Gastroesophageal sphincter (tissue), 4 donors: ENCODE results near the gene ZNHIT6. TPM values are rescaled to one million over a fixed set of nuclear protein-coding genes. Genes with fewer than 3 reads are reported as not detected.

Experiments
- ATAC-seq: fragments of 150-250 bp; one replicate; pipeline ENCODE4 v1.9.1; 2016; ENCODE audit warnings: mild to moderate bottlenecking, moderate library complexity
- H3K27ac ChIP-seq, 4 donors: fragments of 200-600 bp; sonication (generic) in 3 of 4; 1 replicate in 3 of 4; 2 replicates in 1 of 4; pipeline ENCODE4 v1.5.1; 2016 to 2019
- H3K27me3 ChIP-seq: fragments of 200-600 bp; sonication (generic); one replicate; pipeline ENCODE4 v1.5.1; 2019
- H3K36me3 ChIP-seq, 2 donors: fragments of 200-600 bp; sonication (generic); one replicate each; pipeline ENCODE4 v1.5.1; 2019; ENCODE audit warnings: control low read depth in 1 of 2
- H3K4me1 ChIP-seq, 3 donors: fragments of 200-600 bp; sonication (generic); 1 replicate in 2 of 3; 2 replicates in 1 of 3; pipeline ENCODE4 v1.5.1; 2016 to 2019; ENCODE audit warnings: control low read depth in 2 of 3
- H3K4me3 ChIP-seq, 2 donors: fragments of 200-600 bp; sonication (generic); one replicate each; pipeline ENCODE4 v1.5.1; 2019; ENCODE audit warnings: mild to moderate bottlenecking in 1 of 2, moderate library complexity in 1 of 2
- H3K9me3 ChIP-seq, 3 donors: fragments of 200-600 bp; sonication (generic); one replicate each; pipeline ENCODE4 v1.5.1; 2017 to 2019; ENCODE audit warnings: control low read depth in 2 of 3
- CTCF ChIP-seq, 4 experiments: fragments of 200-600 bp in 2 of 4; fragments of 450-650 bp in 2 of 4; sonication (generic) in 1 of 4; IDR thresholded peaks; one replicate each; pipeline ENCODE4 v1.5.1; 2017 to 2019; ENCODE audit warnings: antibody characterized with exemption in 4 of 4, mild to moderate bottlenecking in 2 of 4, moderate library complexity in 2 of 4
- EP300 ChIP-seq: sonication (generic); formaldehyde crosslinking; IDR thresholded peaks from one replicate; pipeline ENCODE4 v1.6.1; 2017; ENCODE audit warnings: antibody characterized with exemption, mild to moderate bottlenecking
- POLR2A ChIP-seq, 2 donors: fragments of 450-650 bp; IDR thresholded peaks; one replicate each; pipeline ENCODE4 v1.6.1; 2017; ENCODE audit warnings: antibody characterized with exemption in 2 of 2, mild to moderate bottlenecking in 2 of 2, moderate library complexity in 1 of 2
- POLR2AphosphoS5 ChIP-seq: sonication (generic); formaldehyde crosslinking; IDR thresholded peaks from one replicate; pipeline ENCODE4 v1.6.1; 2017; ENCODE audit warnings: antibody characterized with exemption
- WGBS, 2 donors: methylation state at CpG; one replicate each; pipeline ENCODE4 v1.1.5; 2018; ENCODE audit warnings: low coverage in 1 of 2; 5-methylcytosine and 5-hydroxymethylcytosine counted together
- total RNA-seq, 4 donors: library from RNA; depleted of rRNA; stranded (reverse); fragments of >200 nt; gene quantifications; one replicate each; pipeline ENCODE4 v1.1.0, GENCODE V29; 2016

ZNHIT6 gene
- total RNA-seq, 4 donors from 2014 or later: 13.7 to 23.5 (median 15.4) TPM

- Histone ChIP-seq H3K4me1 (no peaks in the 10 kb centered on the region), H3K4me3 (no peak overlapping the region), H3K36me3 (peaks cover 0 to 22% of the 10 kb centered on the region in 2 donors), H3K9me3 (no peaks in the 10 kb centered on the region), H3K27ac (no peak overlapping the region), H3K27me3 (no peaks in the 10 kb centered on the region)
- ATAC-seq: no peak
- TF ChIP-seq EP300: no peak
- no peak for TF ChIP-seq POLR2A (IDR thresholded peaks at IDR 0.05)
- 85 to 90% methylated on average over 4 of the region's 4 CpGs for WGBS, 2 donors
Observed at GRCh38 chr1:85689775-85690404, 18.3 kb downstream of the ZNHIT6 start.

DNA sequence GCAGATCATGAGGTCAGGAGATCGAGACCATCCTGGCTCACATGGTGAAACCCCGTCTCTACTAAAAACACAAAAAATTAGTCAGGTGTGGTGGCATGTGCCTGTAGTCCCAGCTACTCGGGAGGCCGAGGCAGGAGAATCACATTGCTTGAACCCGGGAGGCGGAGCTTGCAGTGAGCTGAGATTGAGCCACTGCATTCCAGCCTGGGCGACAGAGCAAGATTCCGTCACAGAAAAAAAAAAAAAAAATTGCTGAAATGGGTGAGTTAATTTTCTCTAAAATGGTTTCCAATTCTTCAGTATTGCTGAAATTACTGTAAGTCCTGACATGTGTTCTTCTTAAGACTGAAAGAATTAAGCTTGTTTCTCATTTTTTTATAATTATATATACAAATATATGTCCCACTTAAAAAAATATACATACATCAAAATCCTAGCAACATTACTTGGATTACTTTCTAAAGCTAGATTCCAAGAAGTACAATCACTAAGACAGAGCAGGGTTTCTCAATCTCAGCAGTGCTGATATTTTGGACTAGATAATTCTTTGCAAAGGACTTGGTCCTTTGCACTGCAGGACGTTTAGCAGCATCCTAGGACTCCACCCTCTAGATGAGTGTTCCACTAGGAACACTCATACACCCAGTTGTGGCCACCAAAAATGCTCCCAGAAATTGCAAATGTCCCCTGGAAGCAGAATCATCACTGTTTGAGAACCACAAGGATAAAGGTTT is 24.8 kb downstream of the ZNHIT6 start:
- 87 to 95% methylated on average over 4 to 8 of the region's 9 CpGs for WGBS, 2 donors
- Histone ChIP-seq H3K4me1 (peaks cover 0 to 12% (median 0%) of the 10 kb centered on the region in 3 donors), H3K4me3 (no peak overlapping the region), H3K36me3 (peaks cover 0 to 25% of the 10 kb centered on the region in 2 donors), H3K9me3 (no peaks in the 10 kb centered on the region), H3K27me3 (no peaks in the 10 kb centered on the region), H3K27ac (no peak overlapping the region)
- TF ChIP-seq CTCF (IDR thresholded peaks at IDR 0.05) (no peak), POLR2A (IDR thresholded peaks at IDR 0.05) (no peak), EP300 (no peak), POLR2AphosphoS5 (no peak)
- ATAC-seq: no peak

DNA sequence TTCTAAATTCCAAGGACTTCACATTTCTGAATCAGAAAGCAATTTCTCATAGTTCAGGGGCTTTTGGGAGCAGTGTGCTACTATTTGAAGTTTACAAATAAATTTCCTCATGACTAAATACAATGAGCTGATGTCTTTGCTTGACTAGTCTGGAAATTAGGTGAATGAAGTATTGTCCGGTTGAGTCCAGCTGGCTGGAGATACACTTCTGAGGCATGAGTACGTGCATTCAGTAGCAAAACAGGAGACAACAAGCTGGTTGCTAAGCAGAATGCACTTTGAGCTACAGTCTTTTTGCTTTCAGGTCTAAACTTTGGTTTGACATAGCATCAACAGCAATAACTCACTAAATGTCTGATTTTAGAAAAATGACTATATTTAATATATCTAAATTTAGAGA is 27.1 kb downstream of the ZNHIT6 start:
- 10 to 22% methylated on average over 2 of the region's 2 CpGs for WGBS, 2 donors
- H3K9me3 ChIP-seq: no peaks in the 10 kb centered on the region
- no peaks in the 10 kb centered on the region for H3K27me3 ChIP-seq
- no peak overlapping the region for H3K27ac ChIP-seq
- H3K4me3 ChIP-seq: no peak overlapping the region
- peaks cover 0 to 41% of the 10 kb centered on the region in 2 donors for H3K36me3 ChIP-seq
- ATAC-seq: no peak
- peaks cover 0 to 12% (median 0%) of the 10 kb centered on the region in 3 donors for H3K4me1 ChIP-seq
- TF ChIP-seq CTCF (IDR thresholded peaks at IDR 0.05) (no peak), POLR2AphosphoS5 (no peak), EP300 (no peak), POLR2A (IDR thresholded peaks at IDR 0.05) (no peak)

GRCh38 chr1:85678193-85678592 is 30.0 kb downstream of the ZNHIT6 start:
- WGBS, 2 donors: 94 to 100% methylated on average over 1 of the region's 1 CpG
- Histone ChIP-seq H3K36me3 (peaks cover 0 to 60% of the 10 kb centered on the region in 2 donors), H3K9me3 (no peaks in the 10 kb centered on the region), H3K4me3 (no peak overlapping the region), H3K4me1 (peaks cover 0 to 12% (median 0%) of the 10 kb centered on the region in 3 donors), H3K27me3 (no peaks in the 10 kb centered on the region), H3K27ac (no peak overlapping the region)
- TF ChIP-seq EP300: no peak
- TF ChIP-seq POLR2AphosphoS5: no peak
- TF ChIP-seq POLR2A (IDR thresholded peaks at IDR 0.05): no peak
- no peak for TF ChIP-seq CTCF (IDR thresholded peaks at IDR 0.05)
- ATAC-seq: no peak

GRCh38 chr1:85677656-85678055 is 30.6 kb downstream of the ZNHIT6 start:
- Histone ChIP-seq H3K27ac (no peak overlapping the region), H3K27me3 (no peaks in the 10 kb centered on the region), H3K4me1 (peaks cover 0 to 12% (median 0%) of the 10 kb centered on the region in 3 donors), H3K36me3 (peaks cover 0 to 60% of the 10 kb centered on the region in 2 donors), H3K4me3 (no peak overlapping the region), H3K9me3 (no peaks in the 10 kb centered on the region)
- 82 to 89% methylated on average over 3 of the region's 3 CpGs for WGBS, 2 donors
- ATAC-seq: no peak
- no peak for TF ChIP-seq POLR2A (IDR thresholded peaks at IDR 0.05)
- TF ChIP-seq EP300: no peak
- no peak for TF ChIP-seq CTCF (IDR thresholded peaks at IDR 0.05)
- TF ChIP-seq POLR2AphosphoS5: no peak
